Lung (tissue), 12 donors: Measurements from ENCODE around the gene EIF4A3. TPM values are rescaled to one million over a fixed set of nuclear protein-coding genes. Genes with fewer than 3 reads are reported as not detected.

Source experiments
- ATAC-seq: fragments of 200-7000 bp; cut with Tn5 transposase; one replicate; pipeline ENCODE4 v1.9.1; 2020; ENCODE audit warnings: moderate number of reproducible peaks; ENCODE audit not compliant: insufficient read depth, low FRiP score
- DNase-seq, 3 donors: peaks; one replicate each; pipeline ENCODE4 v3.0.0-alpha.2; 2013 to 2017
- H3K27ac ChIP-seq, 2 donors: one replicate each; pipeline ENCODE4 v1.5.1; 2013; ENCODE audit warnings: mild to moderate bottlenecking in 2 of 2, moderate library complexity in 2 of 2, control low read depth in 1 of 2, inconsistent platforms in 1 of 2, low read depth in 1 of 2, low read length in 1 of 2
- H3K27me3 ChIP-seq, 3 donors: one replicate each; pipeline ENCODE4 v1.5.1; 2013; ENCODE audit warnings: low read length in 2 of 3; ENCODE audit not compliant: control insufficient read depth in 3 of 3, insufficient read depth in 3 of 3
- H3K36me3 ChIP-seq, 4 donors: one replicate each; pipeline ENCODE4 v1.5.1; 2013; ENCODE audit warnings: low read length in 4 of 4, mild to moderate bottlenecking in 1 of 4, moderate library complexity in 1 of 4; ENCODE audit not compliant: control insufficient read depth in 4 of 4, insufficient read depth in 4 of 4
- H3K4me1 ChIP-seq, 5 donors: one replicate each; pipeline ENCODE4 v1.5.1; 2013; ENCODE audit warnings: low read length in 5 of 5, mild to moderate bottlenecking in 2 of 5, moderate library complexity in 1 of 5; ENCODE audit not compliant: control insufficient read depth in 5 of 5, insufficient read depth in 5 of 5
- H3K4me3 ChIP-seq: one replicate; pipeline ENCODE4 v1.5.1; 2013; ENCODE audit warnings: mild to moderate bottlenecking, control low read depth, moderate library complexity
- H3K9ac ChIP-seq, 2 donors: one replicate each; pipeline ENCODE4 v1.5.1; 2013; ENCODE audit warnings: low read length in 2 of 2, control low read depth in 1 of 2; ENCODE audit not compliant: insufficient read depth in 1 of 2
- H3K9me3 ChIP-seq, 4 donors: one replicate each; pipeline ENCODE4 v1.5.1; 2013; ENCODE audit warnings: low read length in 3 of 4, mild to moderate bottlenecking in 1 of 4, moderate library complexity in 1 of 4; ENCODE audit not compliant: control insufficient read depth in 4 of 4, insufficient read depth in 3 of 4
- WGBS, 2 donors: extraction: QIAGEN DNeasy Blood & Tissue Kit; methylation state at CpG; one replicate each; pipeline ENCODE4 v1.1.7; 2013; 5-methylcytosine and 5-hydroxymethylcytosine counted together
- polyA plus RNA-seq, 2 donors: library from polyadenylated mRNA; stranded (reverse); fragments of 200-250 nt; gene quantifications; one replicate each; pipeline ENCODE4 v1.2.1, GENCODE V29; 2013
- total RNA-seq, 2 donors: library from RNA; depleted of rRNA in 1 of 2; stranded (reverse); fragments of >200 nt in 1 of 2; gene quantifications; one replicate each; pipeline ENCODE4 v1.2.1, GENCODE V29; 2014 to 2021
- TF ChIP-seq, protein P1 (sequence below): IDR thresholded peaks from 2 replicates; pipeline ENCODE4 v1.5.1; 2012; ENCODE audit warnings: mild to moderate bottlenecking; ENCODE audit errors: control extremely low read depth, extremely low read depth
- donor health status: control.
- donor health status: control.
- donor health status: Bipolar disorder and iron deficiency.
- donor health status: healthy.
- donor health status: DM: yes; HTN: yes; CAD: no.

Gene EIF4A3
- total and polyA plus RNA-seq, 4 donors: 37.4 to 112 (median 62.4) TPM

DNA sequence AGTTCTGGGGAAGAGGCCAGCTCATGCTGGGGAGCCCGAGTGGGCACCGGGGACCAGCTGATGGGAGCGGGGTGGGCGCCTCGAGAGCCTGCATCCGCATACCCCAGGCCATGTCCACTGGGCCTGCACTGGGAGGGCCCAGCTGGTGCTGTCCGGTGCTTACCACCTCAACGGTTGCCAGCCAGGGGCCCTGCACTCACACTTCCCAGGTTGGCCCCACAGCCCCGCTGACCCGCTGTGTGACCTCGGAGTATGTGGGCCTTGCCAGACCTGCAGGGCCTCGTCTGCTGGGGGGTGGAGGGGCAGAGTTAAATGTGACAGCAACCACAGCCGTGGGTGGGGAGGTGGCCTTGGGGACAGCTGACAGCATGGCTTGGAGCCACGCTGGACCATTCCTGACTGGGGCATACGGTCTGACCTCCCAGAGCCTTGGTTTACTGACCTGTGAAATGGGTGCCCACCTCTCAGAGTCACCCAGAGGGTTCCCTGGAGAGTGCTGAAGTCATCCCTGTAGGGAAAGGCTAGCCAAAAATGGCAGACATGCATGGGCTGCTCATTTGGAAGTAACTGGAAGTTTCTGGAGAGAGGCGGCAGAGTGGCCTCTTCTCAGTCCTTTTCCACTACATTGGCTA is 51.0 kb downstream of the EIF4A3 start:
- H3K4me3 ChIP-seq: no peak overlapping the region
- no peak overlapping the region for H3K9ac ChIP-seq
- TF ChIP-seq, protein P1, sequence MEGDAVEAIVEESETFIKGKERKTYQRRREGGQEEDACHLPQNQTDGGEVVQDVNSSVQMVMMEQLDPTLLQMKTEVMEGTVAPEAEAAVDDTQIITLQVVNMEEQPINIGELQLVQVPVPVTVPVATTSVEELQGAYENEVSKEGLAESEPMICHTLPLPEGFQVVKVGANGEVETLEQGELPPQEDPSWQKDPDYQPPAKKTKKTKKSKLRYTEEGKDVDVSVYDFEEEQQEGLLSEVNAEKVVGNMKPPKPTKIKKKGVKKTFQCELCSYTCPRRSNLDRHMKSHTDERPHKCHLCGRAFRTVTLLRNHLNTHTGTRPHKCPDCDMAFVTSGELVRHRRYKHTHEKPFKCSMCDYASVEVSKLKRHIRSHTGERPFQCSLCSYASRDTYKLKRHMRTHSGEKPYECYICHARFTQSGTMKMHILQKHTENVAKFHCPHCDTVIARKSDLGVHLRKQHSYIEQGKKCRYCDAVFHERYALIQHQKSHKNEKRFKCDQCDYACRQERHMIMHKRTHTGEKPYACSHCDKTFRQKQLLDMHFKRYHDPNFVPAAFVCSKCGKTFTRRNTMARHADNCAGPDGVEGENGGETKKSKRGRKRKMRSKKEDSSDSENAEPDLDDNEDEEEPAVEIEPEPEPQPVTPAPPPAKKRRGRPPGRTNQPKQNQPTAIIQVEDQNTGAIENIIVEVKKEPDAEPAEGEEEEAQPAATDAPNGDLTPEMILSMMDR: no peak
- H3K4me1 ChIP-seq: peaks cover 0 to 8% (median 0%) of the 10 kb centered on the region in 5 donors
- WGBS, 2 donors: 91 to 92% methylated on average over 16 of the region's 16 CpGs
- no peaks in the 10 kb centered on the region for H3K27me3 ChIP-seq
- DNase-seq: no peak
- H3K36me3 ChIP-seq: no peaks in the 10 kb centered on the region
- H3K9me3 ChIP-seq: peaks cover 0 to 1% (median 0%) of the 10 kb centered on the region in 4 donors
- no peak for ATAC-seq
- H3K27ac ChIP-seq: no peak overlapping the region

DNA sequence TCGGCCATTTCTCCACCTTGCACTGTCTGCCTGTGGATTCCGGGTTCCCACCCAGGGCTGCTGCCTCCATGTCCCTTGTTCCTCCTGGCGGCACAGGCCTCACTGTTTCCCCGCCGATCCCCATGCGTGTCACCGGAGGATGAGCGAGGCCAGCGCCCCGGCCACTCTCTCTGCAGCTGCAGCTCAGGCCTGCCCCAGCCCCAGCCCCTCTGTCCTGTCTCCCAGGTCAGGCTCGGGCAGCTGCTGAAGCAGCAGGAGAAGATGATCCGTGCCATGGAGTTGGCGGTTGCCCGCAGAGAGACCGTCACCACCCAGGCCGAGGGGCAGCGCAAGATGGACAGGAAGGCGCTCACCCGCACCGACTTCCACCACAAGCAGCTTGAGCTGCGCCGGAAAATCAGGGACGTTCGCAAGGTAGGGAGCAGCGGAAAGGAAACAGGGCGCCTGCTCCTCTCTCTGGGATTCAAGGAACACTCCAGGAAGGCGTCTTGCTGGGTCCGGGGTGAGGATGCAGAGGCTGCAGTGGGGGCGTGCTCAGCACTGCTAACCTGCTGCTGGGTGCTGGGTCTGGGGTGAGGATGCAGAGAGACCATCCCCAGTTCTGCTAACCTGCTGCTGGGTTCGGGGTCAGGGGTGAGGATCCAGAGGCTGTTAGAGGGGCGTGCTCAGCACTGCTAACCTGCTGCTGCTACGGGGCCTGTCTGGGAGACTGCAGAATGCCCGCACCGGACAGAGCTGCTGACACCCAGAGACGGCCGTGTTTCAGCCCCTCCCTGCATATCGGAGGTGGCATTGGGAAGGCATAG is 51.7 kb downstream of the EIF4A3 start:
- Histone ChIP-seq H3K36me3 (no peaks in the 10 kb centered on the region), H3K27ac (no peak overlapping the region), H3K9ac (no peak overlapping the region), H3K9me3 (peaks cover 0 to 1% (median 0%) of the 10 kb centered on the region in 4 donors), H3K27me3 (no peaks in the 10 kb centered on the region), H3K4me3 (no peak overlapping the region), H3K4me1 (peaks cover 0 to under 1% (median 0%) of the 10 kb centered on the region in 5 donors)
- no peak for DNase-seq
- WGBS, 2 donors: 86 to 91% methylated on average over 37 of the region's 37 CpGs
- TF ChIP-seq, protein P1: no peak
- no peak for ATAC-seq

- 30 to 50% methylated on average over 8 of the region's 8 CpGs for WGBS, 2 donors
- Histone ChIP-seq H3K9ac (no peak overlapping the region), H3K27me3 (no peaks in the 10 kb centered on the region), H3K27ac (no peak overlapping the region), H3K4me3 (no peak overlapping the region), H3K9me3 (peaks cover 0 to 1% (median 0%) of the 10 kb centered on the region in 4 donors), H3K36me3 (peaks cover 0 to 3% (median 0%) of the 10 kb centered on the region in 4 donors), H3K4me1 (no peaks in the 10 kb centered on the region)
- DNase-seq (no peak), ATAC-seq (peak; percentile 31)
- TF ChIP-seq, protein P1: no peak
Measured at GRCh38 chr17:80092959-80093358, 54.0 kb downstream of the EIF4A3 start.
